HepG2 (cell line): ENCODE data around the gene PREP. TPM values are rescaled to one million over a fixed set of nuclear protein-coding genes. Genes with fewer than 3 reads are reported as not detected.

Experiments used
- ATAC-seq: fragments of 200-7000 bp; cut with Tn5 transposase; 3 replicates; pipeline ENCODE4 v1.9.1; 2020; ENCODE audit warnings: mild to moderate bottlenecking, moderate library complexity
- BruUV-seq: library from RNA; stranded (reverse); fragments of 400-500 nt; replicated peaks from 2 replicates; lab custom pipeline; 2021; lab: Mats Ljungman, UMichigan
- CTCF ChIA-PET: fragments of 300-600 bp; formaldehyde crosslinking; extraction: SDS; loops from one replicate; lab custom pipeline; 2021; ENCODE audit warnings: low total read pairs, inconsistent platforms, low intra/inter-chr PET ratio; lab: Yijun Ruan, JAX
- POLR2A ChIA-PET: fragments of 350-600 bp; sonication (Branson Sonifier 250); formaldehyde crosslinking; loops from one replicate; lab custom pipeline; 2020; ENCODE audit warnings: antibody characterized with exemption, inconsistent platforms; lab: Yijun Ruan, JAX
- DNase-seq: peaks from one replicate; pipeline ENCODE4 v3.0.0-alpha.2; 2015; ENCODE audit warnings: low spot score
- FAIRE-seq: peaks from 3 replicates; lab custom pipeline; 2011; peaks lifted over from hg19 to GRCh38; lab: Jason Lieb, UNC
- H2AFZ ChIP-seq: one replicate; pipeline ENCODE4 v1.6.1; 2011; ENCODE audit warnings: low read length, inconsistent platforms
- H3K27ac ChIP-seq: fragments of 300-600 bp; 3 replicates; pipeline ENCODE4 v1.8.0; 2011; ENCODE audit warnings: mixed run types, mild to moderate bottlenecking, mixed read lengths, low read length, inconsistent platforms; ENCODE audit not compliant: insufficient read depth; ENCODE audit errors: extremely low read length
- H3K27me3 ChIP-seq, 2 experiments: fragments of 200-600 bp in 1 of 2; 2 replicates in 1 of 2; 3 replicates in 1 of 2; pipeline versions ENCODE4 v1.6.0 to v1.8.0; 2011; ENCODE audit warnings: low read length in 2 of 2, mild to moderate bottlenecking in 2 of 2, moderate library complexity in 2 of 2, inconsistent platforms in 1 of 2; ENCODE audit not compliant: insufficient read depth in 2 of 2, control insufficient read depth in 1 of 2
- H3K36me3 ChIP-seq, 2 experiments: fragments of 200-600 bp in 1 of 2; replicated peaks in 1 of 2; 2 replicates in 1 of 2; 3 replicates in 1 of 2; pipeline versions ENCODE4 v1.5.1 to v1.8.0; 2011; ENCODE audit warnings: low read length in 2 of 2, inconsistent platforms in 1 of 2; ENCODE audit not compliant: insufficient read depth in 2 of 2, control insufficient read depth in 1 of 2
- H3K4me1 ChIP-seq: 2 replicates; pipeline ENCODE4 v1.5.1; 2012; ENCODE audit warnings: low read length, inconsistent platforms; ENCODE audit not compliant: insufficient read depth
- H3K4me2 ChIP-seq: 2 replicates; pipeline ENCODE4 v1.6.0; 2011; ENCODE audit warnings: low read depth, low read length, inconsistent platforms
- H3K4me3 ChIP-seq, 3 experiments: fragments of 200-600 bp in 1 of 3; sonication (generic), shearing (Covaris generic) in 1 of 3; replicated peaks in 1 of 3; 2 replicates each; pipeline ENCODE4 v1.5.1; 2011 to 2016; ENCODE audit warnings: low read length in 3 of 3, inconsistent platforms in 2 of 3, low read depth in 2 of 3, mild to moderate bottlenecking in 2 of 3, control low read depth in 1 of 3, mixed read lengths in 1 of 3; ENCODE audit not compliant: insufficient read depth in 1 of 3
- H3K79me2 ChIP-seq: one replicate; pipeline ENCODE4 v1.6.1; 2011; ENCODE audit warnings: low read length, inconsistent platforms; ENCODE audit not compliant: insufficient read depth
- H3K9ac ChIP-seq: 2 replicates; pipeline ENCODE4 v1.6.0; 2011; ENCODE audit warnings: mild to moderate bottlenecking, low read depth, low read length, inconsistent platforms; ENCODE audit not compliant: insufficient read depth
- H3K9me3 ChIP-seq: 2 replicates; pipeline ENCODE4 v1.5.1; 2012; ENCODE audit warnings: mild to moderate bottlenecking, low read length
- H4K20me1 ChIP-seq: 2 replicates; pipeline ENCODE4 v1.6.0; 2011; ENCODE audit warnings: inconsistent platforms, mild to moderate bottlenecking, low read length, moderate library complexity; ENCODE audit not compliant: insufficient read depth
- BRD4 ChIP-seq: sonication (generic); formaldehyde crosslinking; IDR thresholded peaks from 2 replicates; pipeline ENCODE4 v1.4.0; 2020; ENCODE audit warnings: missing genetic modification reagents
- E2F2 ChIP-seq: sonication (generic); formaldehyde crosslinking; IDR thresholded peaks from 2 replicates; pipeline ENCODE4 v1.4.0; 2020; ENCODE audit warnings: missing genetic modification reagents, borderline replicate concordance
- EEA1 ChIP-seq: sonication (generic); formaldehyde crosslinking; IDR thresholded peaks from 2 replicates; pipeline ENCODE4 v1.5.1; 2020; ENCODE audit warnings: mild to moderate bottlenecking, missing genetic modification reagents, borderline replicate concordance
- KDM5B ChIP-seq: sonication (generic); formaldehyde crosslinking; IDR thresholded peaks from 2 replicates; pipeline ENCODE4 v1.4.0; 2020; ENCODE audit warnings: missing genetic modification reagents, mild to moderate bottlenecking, borderline replicate concordance
- PRDM10 ChIP-seq: sonication (generic); formaldehyde crosslinking; IDR thresholded peaks from 2 replicates; pipeline ENCODE4 v1.4.0; 2020; ENCODE audit warnings: low read depth, missing genetic modification reagents
- PREB ChIP-seq: sonication (generic); formaldehyde crosslinking; IDR thresholded peaks from 2 replicates; pipeline ENCODE4 v1.4.0; 2020; ENCODE audit warnings: missing genetic modification reagents
- ZNF407 ChIP-seq: sonication (generic); formaldehyde crosslinking; IDR thresholded peaks from one replicate; pipeline ENCODE4 v1.5.1; 2020; ENCODE audit warnings: mild to moderate bottlenecking, missing genetic modification reagents; ENCODE audit errors: not compliant biosample characterization
- ZNF747 ChIP-seq: sonication (generic); formaldehyde crosslinking; IDR thresholded peaks from 2 replicates; pipeline ENCODE4 v1.8.1; 2023; ENCODE audit warnings: missing genetic modification reagents, mild to moderate bottlenecking, borderline replicate concordance
- WGBS: methylation state at CpG from one replicate; pipeline ENCODE4 v1.1.6; 2017; ENCODE audit warnings: low lambda C conversion rate; 5-methylcytosine and 5-hydroxymethylcytosine counted together
- in situ Hi-C: cut with HindIII; loops from 2 replicates; pipeline ENCODE4 v1.10.0; 2017; ENCODE audit warnings: low pct_unique_long_range_greater_than_20kb; ENCODE audit not compliant: extremely low pct_ligation_motif_present
- intact Hi-C: fragments of 100-400 bp; cut with micrococcal nuclease; formaldehyde crosslinking; loops from one replicate; pipeline ENCODE4 v1.10.0; 2022; ENCODE audit not compliant: unreplicated experiment
- polyA plus RNA-seq, 8 experiments: library from polyadenylated mRNA; depleted of rRNA in 3 of 8; stranded (reverse) in 7 of 8; unstranded in 1 of 8; fragments of >200 nt; fragmentation: Illumina TruSeq in 4 of 8; extraction: Trizol in 4 of 8; gene quantifications; 2 replicates each; pipeline versions ENCODE4 v1.2.1 to v1.2.3, GENCODE V29; 2011 to 2016; ENCODE audit warnings: low read depth in 4 of 8, missing spikeins in 1 of 8, mixed read lengths in 1 of 8; ENCODE audit not compliant: insufficient read depth in 1 of 8
- total RNA-seq, 5 experiments: library from RNA; depleted of rRNA; stranded (reverse); fragments of >200 nt; fragmentation: Illumina TruSeq; extraction: Trizol; gene quantifications; 2 replicates each; pipeline ENCODE4 v1.2.3, GENCODE V29; 2016; ENCODE audit warnings: low read depth in 1 of 5

The PREP gene
- total and polyA plus RNA-seq, 2 of the 13 experiments (the other 11 are each of a cell fraction or from before 2014, with no cell fraction given) = 12.6 to 15.9 TPM

GRCh38 chr6:105332576-105332975, 70.3 kb downstream of the PREP start (continued):
- TF ChIP-seq ZNF747 (CRISPR knock-in tag) = no peak
- TF ChIP-seq ZNF407 (CRISPR knock-in tag) = no peak
- no peak for TF ChIP-seq KDM5B

- Histone ChIP-seq H3K9me3 (no peaks in the 10 kb centered on the region), H3K27me3 (no peaks in the 10 kb centered on the region), H3K79me2 (no peaks in the 10 kb centered on the region), H3K36me3 (peaks cover 12 to 67% of the 10 kb centered on the region in 2 experiments; a peak in 4 of 5 replicates), H3K4me2 (no peak overlapping the region), H3K4me1 (0 out of 2 replicates have a peak, but pooled peaks cover 3% of the 10 kb centered on the region), H3K9ac (no peak overlapping the region), H2AFZ (no peak overlapping the region), H3K4me3 (no peak overlapping the region), H3K27ac (no peak overlapping the region), H4K20me1 (no peaks in the 10 kb centered on the region)
- no peak for DNase-seq
- no TSS peak for BruUV-seq
- POLR2A ChIA-PET = no interaction called here
- 94% methylated on average over 4 of the region's 4 CpGs for WGBS
- no peak for ATAC-seq
- intact Hi-C loops = no loop called here
- in situ Hi-C loops = no loop called here
- CTCF ChIA-PET = no interaction called here
- no peak for FAIRE-seq
- TF ChIP-seq E2F2 (CRISPR knock-in tag) = no peak
- TF ChIP-seq PREB (CRISPR knock-in tag) = no peak
- TF ChIP-seq BRD4 = no peak
- no peak for TF ChIP-seq PRDM10 (CRISPR knock-in tag)
- no peak for TF ChIP-seq EEA1 (CRISPR knock-in tag)
These were observed 71.0 kb downstream of the PREP start for GRCh38 chr6:105331927-105332326.
